ENCODE results near the gene NPAS2. TPM values are rescaled to one million over a fixed set of nuclear protein-coding genes. Genes with fewer than 3 reads are reported as not detected.

NPAS2 gene
- total and polyA plus RNA-seq, 2 of the 8 experiments (the other 6 are each of a cell fraction or from before 2014, with no cell fraction given): 1.8 to 1.9 TPM

DNA sequence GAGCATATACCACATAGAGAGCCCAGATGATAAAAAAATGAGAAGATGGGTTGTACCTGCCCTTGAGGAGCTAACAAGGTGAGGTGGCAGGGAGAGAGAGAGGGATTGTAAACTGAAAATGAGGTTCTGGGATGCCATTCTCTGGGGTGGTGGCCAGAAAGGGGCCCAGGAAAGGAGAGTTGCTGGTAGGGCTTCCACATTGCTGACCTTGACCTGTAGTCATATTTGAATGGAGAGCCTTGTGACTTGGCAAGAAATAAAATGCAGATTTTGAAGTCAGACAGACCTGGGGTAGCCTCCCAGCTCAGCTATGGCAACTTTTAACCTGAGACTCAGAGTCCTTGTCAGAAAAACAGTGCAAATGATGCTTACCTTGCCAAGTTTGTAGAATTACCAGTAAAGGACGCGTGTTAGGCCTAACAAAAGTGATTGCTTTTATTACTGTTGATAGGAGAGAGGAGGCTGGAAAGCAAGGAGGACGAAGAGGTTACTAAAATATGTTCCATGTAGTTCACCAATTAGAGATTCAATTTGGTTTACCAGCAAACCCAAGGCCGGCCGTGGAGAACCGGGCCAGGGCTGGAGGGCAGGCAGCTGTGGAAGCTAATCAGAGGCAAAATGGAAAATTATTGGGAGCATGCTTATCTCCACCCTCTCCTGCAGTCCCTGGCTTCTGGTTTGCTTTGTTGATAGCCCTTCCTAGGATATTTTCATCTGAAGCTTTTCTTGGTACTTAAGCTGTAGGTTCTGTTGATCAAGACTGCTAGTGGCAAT is 3.9 kb downstream of the NPAS2 start (continued):
- TF ChIP-seq, protein P1, sequence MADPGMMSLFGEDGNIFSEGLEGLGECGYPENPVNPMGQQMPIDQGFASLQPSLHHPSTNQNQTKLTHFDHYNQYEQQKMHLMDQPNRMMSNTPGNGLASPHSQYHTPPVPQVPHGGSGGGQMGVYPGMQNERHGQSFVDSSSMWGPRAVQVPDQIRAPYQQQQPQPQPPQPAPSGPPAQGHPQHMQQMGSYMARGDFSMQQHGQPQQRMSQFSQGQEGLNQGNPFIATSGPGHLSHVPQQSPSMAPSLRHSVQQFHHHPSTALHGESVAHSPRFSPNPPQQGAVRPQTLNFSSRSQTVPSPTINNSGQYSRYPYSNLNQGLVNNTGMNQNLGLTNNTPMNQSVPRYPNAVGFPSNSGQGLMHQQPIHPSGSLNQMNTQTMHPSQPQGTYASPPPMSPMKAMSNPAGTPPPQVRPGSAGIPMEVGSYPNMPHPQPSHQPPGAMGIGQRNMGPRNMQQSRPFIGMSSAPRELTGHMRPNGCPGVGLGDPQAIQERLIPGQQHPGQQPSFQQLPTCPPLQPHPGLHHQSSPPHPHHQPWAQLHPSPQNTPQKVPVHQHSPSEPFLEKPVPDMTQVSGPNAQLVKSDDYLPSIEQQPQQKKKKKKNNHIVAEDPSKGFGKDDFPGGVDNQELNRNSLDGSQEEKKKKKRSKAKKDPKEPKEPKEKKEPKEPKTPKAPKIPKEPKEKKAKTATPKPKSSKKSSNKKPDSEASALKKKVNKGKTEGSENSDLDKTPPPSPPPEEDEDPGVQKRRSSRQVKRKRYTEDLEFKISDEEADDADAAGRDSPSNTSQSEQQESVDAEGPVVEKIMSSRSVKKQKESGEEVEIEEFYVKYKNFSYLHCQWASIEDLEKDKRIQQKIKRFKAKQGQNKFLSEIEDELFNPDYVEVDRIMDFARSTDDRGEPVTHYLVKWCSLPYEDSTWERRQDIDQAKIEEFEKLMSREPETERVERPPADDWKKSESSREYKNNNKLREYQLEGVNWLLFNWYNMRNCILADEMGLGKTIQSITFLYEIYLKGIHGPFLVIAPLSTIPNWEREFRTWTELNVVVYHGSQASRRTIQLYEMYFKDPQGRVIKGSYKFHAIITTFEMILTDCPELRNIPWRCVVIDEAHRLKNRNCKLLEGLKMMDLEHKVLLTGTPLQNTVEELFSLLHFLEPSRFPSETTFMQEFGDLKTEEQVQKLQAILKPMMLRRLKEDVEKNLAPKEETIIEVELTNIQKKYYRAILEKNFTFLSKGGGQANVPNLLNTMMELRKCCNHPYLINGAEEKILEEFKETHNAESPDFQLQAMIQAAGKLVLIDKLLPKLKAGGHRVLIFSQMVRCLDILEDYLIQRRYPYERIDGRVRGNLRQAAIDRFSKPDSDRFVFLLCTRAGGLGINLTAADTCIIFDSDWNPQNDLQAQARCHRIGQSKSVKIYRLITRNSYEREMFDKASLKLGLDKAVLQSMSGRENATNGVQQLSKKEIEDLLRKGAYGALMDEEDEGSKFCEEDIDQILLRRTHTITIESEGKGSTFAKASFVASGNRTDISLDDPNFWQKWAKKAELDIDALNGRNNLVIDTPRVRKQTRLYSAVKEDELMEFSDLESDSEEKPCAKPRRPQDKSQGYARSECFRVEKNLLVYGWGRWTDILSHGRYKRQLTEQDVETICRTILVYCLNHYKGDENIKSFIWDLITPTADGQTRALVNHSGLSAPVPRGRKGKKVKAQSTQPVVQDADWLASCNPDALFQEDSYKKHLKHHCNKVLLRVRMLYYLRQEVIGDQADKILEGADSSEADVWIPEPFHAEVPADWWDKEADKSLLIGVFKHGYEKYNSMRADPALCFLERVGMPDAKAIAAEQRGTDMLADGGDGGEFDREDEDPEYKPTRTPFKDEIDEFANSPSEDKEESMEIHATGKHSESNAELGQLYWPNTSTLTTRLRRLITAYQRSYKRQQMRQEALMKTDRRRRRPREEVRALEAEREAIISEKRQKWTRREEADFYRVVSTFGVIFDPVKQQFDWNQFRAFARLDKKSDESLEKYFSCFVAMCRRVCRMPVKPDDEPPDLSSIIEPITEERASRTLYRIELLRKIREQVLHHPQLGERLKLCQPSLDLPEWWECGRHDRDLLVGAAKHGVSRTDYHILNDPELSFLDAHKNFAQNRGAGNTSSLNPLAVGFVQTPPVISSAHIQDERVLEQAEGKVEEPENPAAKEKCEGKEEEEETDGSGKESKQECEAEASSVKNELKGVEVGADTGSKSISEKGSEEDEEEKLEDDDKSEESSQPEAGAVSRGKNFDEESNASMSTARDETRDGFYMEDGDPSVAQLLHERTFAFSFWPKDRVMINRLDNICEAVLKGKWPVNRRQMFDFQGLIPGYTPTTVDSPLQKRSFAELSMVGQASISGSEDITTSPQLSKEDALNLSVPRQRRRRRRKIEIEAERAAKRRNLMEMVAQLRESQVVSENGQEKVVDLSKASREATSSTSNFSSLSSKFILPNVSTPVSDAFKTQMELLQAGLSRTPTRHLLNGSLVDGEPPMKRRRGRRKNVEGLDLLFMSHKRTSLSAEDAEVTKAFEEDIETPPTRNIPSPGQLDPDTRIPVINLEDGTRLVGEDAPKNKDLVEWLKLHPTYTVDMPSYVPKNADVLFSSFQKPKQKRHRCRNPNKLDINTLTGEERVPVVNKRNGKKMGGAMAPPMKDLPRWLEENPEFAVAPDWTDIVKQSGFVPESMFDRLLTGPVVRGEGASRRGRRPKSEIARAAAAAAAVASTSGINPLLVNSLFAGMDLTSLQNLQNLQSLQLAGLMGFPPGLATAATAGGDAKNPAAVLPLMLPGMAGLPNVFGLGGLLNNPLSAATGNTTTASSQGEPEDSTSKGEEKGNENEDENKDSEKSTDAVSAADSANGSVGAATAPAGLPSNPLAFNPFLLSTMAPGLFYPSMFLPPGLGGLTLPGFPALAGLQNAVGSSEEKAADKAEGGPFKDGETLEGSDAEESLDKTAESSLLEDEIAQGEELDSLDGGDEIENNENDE (IDR thresholded peaks at IDR 0.05; ENCODE audit: insufficient replicate concordance, low read length): no peak
- no peak for TF ChIP-seq CHD2 (IDR thresholded peaks at IDR 0.05; ENCODE audit: low read length)
- TF ChIP-seq TCF12 (IDR thresholded peaks at IDR 0.05; ENCODE audit: low read depth, low read length): no peak
- no peak for TF ChIP-seq CEBPB (IDR thresholded peaks at IDR 0.05; ENCODE audit: low read depth, low read length)
- TF ChIP-seq RNF2 (IDR thresholded peaks at IDR 0.05; ENCODE audit: borderline replicate concordance, low read depth, low read length, missing control alignments, poor library complexity, severe bottlenecking): no peak
- no peak for TF ChIP-seq CBX5 (IDR thresholded peaks at IDR 0.05; ENCODE audit: low read depth, low read length)
- no peak for TF ChIP-seq POU5F1 (IDR thresholded peaks at IDR 0.05; ENCODE audit: low read depth, low read length)
- TF ChIP-seq, protein P2, sequence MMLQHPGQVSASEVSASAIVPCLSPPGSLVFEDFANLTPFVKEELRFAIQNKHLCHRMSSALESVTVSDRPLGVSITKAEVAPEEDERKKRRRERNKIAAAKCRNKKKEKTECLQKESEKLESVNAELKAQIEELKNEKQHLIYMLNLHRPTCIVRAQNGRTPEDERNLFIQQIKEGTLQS (IDR thresholded peaks at IDR 0.05; ENCODE audit: insufficient read depth, low read depth, low read length): no peak
- TF ChIP-seq RXRA (IDR thresholded peaks at IDR 0.05; ENCODE audit: insufficient read depth, low read depth, low read length): no peak

Data from H1 (cell line).